ENCODE measurements around the gene MDM2. TPM values are rescaled to one million over a fixed set of nuclear protein-coding genes. Genes with fewer than 3 reads are reported as not detected.

MDM2 gene
- total RNA-seq, 3 donors from 2014 or later (not counting 1 experiment from before 2014, with no cell fraction given) = 130 to 143 (median 132) TPM

DNA sequence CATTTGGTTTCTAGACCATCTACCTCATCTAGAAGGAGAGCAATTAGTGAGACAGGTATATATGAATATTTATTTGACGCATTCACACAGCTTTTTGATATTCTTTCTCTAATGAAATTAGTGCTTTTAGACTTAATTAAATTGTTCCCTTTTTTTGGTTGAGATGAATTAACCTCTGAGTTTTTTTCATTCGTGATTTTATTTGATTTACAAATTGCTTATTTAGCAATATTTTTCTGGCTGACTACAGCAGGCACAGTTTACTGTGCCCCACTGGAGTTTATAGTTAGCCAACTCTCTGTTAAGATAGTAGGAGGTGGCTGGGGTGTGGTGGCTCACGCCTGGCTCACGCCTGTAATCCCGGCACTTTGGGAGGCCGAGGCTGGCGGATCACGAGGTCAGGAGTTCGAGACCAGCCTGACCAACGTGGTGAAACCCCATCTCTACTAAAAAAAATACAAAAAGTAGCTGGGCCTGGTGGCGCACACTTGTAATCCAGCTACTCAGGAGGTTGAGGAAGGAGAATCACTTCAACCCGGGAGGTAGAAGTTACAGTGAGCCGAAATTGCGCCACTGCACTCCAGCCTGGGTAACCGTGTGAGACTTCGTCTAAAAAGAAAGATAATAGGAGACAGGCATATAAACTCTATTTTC, 16.7 kb downstream of the MDM2 start:
- Mint-ChIP-seq H3K4me1 (peaks cover 6 to 18% of the 10 kb centered on the region in 2 donors), H3K4me3 (no peak overlapping the region), H3K36me3 (no peaks in the 10 kb centered on the region), H3K27me3 (ENCODE audit: low read depth in 2 of 2) (no peaks in the 10 kb centered on the region), H3K9me3 (no peaks in the 10 kb centered on the region), H3K27ac (peak overlapping the region; percentile 9 to 68)
- Histone ChIP-seq H3K27ac (ENCODE audit: low read length) (no peak overlapping the region), H3K9me3 (ENCODE audit: control insufficient read depth, insufficient read depth, low read length) (no peaks in the 10 kb centered on the region), H3K36me3 (ENCODE audit: control insufficient read depth, insufficient read depth, low read length) (peaks cover 82% of the 10 kb centered on the region), H3K4me1 (ENCODE audit: control insufficient read depth, insufficient read depth, low read length) (no peaks in the 10 kb centered on the region), H3K27me3 (ENCODE audit: control insufficient read depth, insufficient read depth, low read length) (no peaks in the 10 kb centered on the region), H3K4me3 (ENCODE audit: low read length) (no peak overlapping the region)
- no peak for ATAC-seq
- no peak for DNase-seq
- intact Hi-C loops (cut with micrococcal nuclease) = no loop called here
- TF ChIP-seq, protein P1, sequence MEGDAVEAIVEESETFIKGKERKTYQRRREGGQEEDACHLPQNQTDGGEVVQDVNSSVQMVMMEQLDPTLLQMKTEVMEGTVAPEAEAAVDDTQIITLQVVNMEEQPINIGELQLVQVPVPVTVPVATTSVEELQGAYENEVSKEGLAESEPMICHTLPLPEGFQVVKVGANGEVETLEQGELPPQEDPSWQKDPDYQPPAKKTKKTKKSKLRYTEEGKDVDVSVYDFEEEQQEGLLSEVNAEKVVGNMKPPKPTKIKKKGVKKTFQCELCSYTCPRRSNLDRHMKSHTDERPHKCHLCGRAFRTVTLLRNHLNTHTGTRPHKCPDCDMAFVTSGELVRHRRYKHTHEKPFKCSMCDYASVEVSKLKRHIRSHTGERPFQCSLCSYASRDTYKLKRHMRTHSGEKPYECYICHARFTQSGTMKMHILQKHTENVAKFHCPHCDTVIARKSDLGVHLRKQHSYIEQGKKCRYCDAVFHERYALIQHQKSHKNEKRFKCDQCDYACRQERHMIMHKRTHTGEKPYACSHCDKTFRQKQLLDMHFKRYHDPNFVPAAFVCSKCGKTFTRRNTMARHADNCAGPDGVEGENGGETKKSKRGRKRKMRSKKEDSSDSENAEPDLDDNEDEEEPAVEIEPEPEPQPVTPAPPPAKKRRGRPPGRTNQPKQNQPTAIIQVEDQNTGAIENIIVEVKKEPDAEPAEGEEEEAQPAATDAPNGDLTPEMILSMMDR (IDR thresholded peaks at IDR 0.05) = no peak
- 100% methylated on average over 6 of the region's 16 CpGs for WGBS (ENCODE audit: insufficient coverage)

DNA sequence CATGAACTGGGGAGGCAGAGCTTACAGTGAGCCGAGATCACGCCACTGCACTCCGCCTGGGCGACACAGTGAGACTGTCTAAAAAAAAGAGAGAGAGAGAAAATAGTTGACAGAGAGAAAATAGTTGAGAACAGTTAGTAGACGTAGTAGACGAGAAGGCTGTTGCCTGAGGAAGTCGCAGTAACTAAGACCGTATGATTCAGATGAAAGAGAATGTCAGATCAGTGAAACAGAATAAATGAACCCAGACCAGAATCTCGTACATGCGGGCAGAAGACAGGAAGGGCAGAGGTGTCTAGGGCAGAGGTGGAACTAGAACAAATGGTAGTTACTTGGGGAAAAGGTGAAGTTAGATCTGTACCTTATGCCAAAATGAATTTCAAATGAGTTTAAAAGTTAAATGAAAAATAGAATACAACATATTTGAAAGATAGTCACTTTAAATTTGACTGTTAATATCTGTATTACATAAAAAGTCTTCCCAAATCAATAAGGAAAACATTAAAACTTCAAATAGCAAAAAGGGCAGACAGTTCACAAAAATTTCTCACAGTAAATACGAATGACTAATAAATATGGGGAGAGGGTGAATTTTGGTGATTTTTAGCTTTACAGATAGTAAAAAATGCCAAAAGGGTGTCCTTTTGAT, 17.7 kb downstream of the MDM2 start:
- peaks cover 13 to 24% of the 10 kb centered on the region in 2 donors for H3K4me1 Mint-ChIP-seq
- TF ChIP-seq, protein P1 (IDR thresholded peaks at IDR 0.05) = no peak
- no peak overlapping the region for H3K27ac ChIP-seq (ENCODE audit: low read length)
- H3K27ac Mint-ChIP-seq = peak overlapping the region; percentile 26 to 69
- H3K4me1 ChIP-seq (ENCODE audit: control insufficient read depth, insufficient read depth, low read length) = no peaks in the 10 kb centered on the region
- ATAC-seq = no peak
- H3K36me3 Mint-ChIP-seq = peaks cover under 1% of the 10 kb centered on the region
- WGBS (ENCODE audit: insufficient coverage) = 91% methylated on average over 10 of the region's 11 CpGs
- no peak overlapping the region for H3K4me3 ChIP-seq (ENCODE audit: low read length)
- H3K9me3 ChIP-seq (ENCODE audit: control insufficient read depth, insufficient read depth, low read length) = no peaks in the 10 kb centered on the region
- H3K36me3 ChIP-seq (ENCODE audit: control insufficient read depth, insufficient read depth, low read length) = peaks cover 80% of the 10 kb centered on the region
- intact Hi-C loops (cut with micrococcal nuclease) = no loop called here
- DNase-seq = no peak
- H3K27me3 ChIP-seq (ENCODE audit: control insufficient read depth, insufficient read depth, low read length) = no peaks in the 10 kb centered on the region
- H3K27me3 Mint-ChIP-seq (ENCODE audit: low read depth in 2 of 2) = no peaks in the 10 kb centered on the region
- no peaks in the 10 kb centered on the region for H3K9me3 Mint-ChIP-seq
- no peak overlapping the region for H3K4me3 Mint-ChIP-seq

DNA sequence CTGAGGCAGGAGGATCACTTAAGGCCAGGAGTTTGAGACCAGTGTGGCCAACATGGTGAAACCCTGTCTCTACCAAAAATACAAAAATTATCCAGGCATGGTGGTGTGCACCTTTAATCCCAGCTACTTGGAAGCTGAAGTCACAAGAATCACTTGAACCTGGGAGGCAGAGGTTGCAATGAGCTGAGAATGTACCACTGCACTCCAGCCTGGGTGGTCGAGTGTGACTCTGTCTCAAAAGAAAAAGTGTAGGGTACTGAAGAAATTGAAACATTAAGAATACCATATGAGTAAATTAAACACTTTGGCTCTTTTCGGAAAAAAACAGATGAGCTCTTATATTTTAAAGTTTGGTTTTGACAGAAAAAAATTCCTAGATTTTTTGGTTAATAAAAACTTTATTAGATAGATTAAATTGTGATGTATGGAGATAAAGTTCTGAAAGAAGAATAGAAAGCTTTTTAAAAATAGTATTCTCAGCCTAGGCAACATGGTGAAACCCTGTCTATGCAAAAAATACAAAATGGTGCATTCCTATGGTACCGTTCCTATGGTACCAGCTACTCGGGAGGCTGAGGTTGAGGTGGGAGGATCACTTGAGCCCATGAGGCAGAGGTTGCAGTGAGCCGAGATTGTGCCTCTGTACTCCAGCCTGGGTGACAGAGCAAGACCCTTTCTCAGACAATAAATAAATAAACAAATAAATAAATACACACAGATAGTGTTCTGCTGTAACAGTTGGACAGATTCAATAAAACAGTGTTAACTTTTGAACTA, 20.1 kb downstream of the MDM2 start:
- H3K4me1 ChIP-seq (ENCODE audit: control insufficient read depth, insufficient read depth, low read length) = no peaks in the 10 kb centered on the region
- TF ChIP-seq, protein P1 (IDR thresholded peaks at IDR 0.05) = no peak
- H3K27me3 Mint-ChIP-seq (ENCODE audit: low read depth in 2 of 2) = no peaks in the 10 kb centered on the region
- H3K36me3 ChIP-seq (ENCODE audit: control insufficient read depth, insufficient read depth, low read length) = peaks cover 84% of the 10 kb centered on the region
- peaks cover 7% of the 10 kb centered on the region for H3K36me3 Mint-ChIP-seq
- peaks cover 13 to 17% of the 10 kb centered on the region in 2 donors for H3K4me1 Mint-ChIP-seq
- intact Hi-C loops (cut with micrococcal nuclease) = no loop called here
- H3K27ac ChIP-seq (ENCODE audit: low read length) = no peak overlapping the region
- no peaks in the 10 kb centered on the region for H3K27me3 ChIP-seq (ENCODE audit: control insufficient read depth, insufficient read depth, low read length)
- DNase-seq = no peak
- H3K9me3 ChIP-seq (ENCODE audit: control insufficient read depth, insufficient read depth, low read length) = no peaks in the 10 kb centered on the region
- no peak for ATAC-seq
- H3K4me3 ChIP-seq (ENCODE audit: low read length) = no peak overlapping the region
- no peaks in the 10 kb centered on the region for H3K9me3 Mint-ChIP-seq
- peak overlapping the region in 1 of 2 donors; percentile 11 for H3K27ac Mint-ChIP-seq
- H3K4me3 Mint-ChIP-seq = no peak overlapping the region
- WGBS (ENCODE audit: insufficient coverage) = 93% methylated on average over 3 of the region's 5 CpGs
